GM12891 (cell line): ENCODE measurements around the gene PRLR.
"Not testable (repeated sequence)": the region's sequence is repeated elsewhere in the genome, so short reads cannot be mapped to it uniquely, and the experiment has no call there.

Experiments
- DNase-seq: peaks from one replicate; pipeline ENCODE4 v3.0.0; 2011; ENCODE audit warnings: low spot score; ENCODE audit not compliant: insufficient read length
- FAIRE-seq: peaks from 2 replicates; lab custom pipeline; 2011; peaks lifted over from hg19 to GRCh38; lab: Jason Lieb, UNC
- PAX5 ChIP-seq: IDR thresholded peaks from 2 replicates; pipeline ENCODE4 v1.6.1; 2011; ENCODE audit warnings: low read length, moderate library complexity, mild to moderate bottlenecking; ENCODE audit not compliant: insufficient read depth, severe bottlenecking
- POLR2A ChIP-seq: IDR thresholded peaks from 2 replicates; pipeline ENCODE4 v1.6.1; 2011; ENCODE audit warnings: low read depth, low read length, control low read depth
- POLR2AphosphoS5 ChIP-seq: IDR thresholded peaks from 2 replicates; pipeline ENCODE4 v1.6.1; 2011; ENCODE audit warnings: low read depth, low read length, control low read depth
- POU2F2 ChIP-seq: IDR thresholded peaks from 2 replicates; pipeline ENCODE4 v1.6.1; 2011; ENCODE audit warnings: low read depth, mild to moderate bottlenecking, control low read depth, low read length, moderate library complexity
- SPI1 ChIP-seq: IDR thresholded peaks from 2 replicates; pipeline ENCODE4 v1.6.1; 2011; ENCODE audit warnings: low read depth, low read length, control low read depth
- TAF1 ChIP-seq: IDR thresholded peaks from 2 replicates; pipeline ENCODE4 v1.6.1; 2011; ENCODE audit warnings: low read depth, low read length, control low read depth

PRLR gene

DNA sequence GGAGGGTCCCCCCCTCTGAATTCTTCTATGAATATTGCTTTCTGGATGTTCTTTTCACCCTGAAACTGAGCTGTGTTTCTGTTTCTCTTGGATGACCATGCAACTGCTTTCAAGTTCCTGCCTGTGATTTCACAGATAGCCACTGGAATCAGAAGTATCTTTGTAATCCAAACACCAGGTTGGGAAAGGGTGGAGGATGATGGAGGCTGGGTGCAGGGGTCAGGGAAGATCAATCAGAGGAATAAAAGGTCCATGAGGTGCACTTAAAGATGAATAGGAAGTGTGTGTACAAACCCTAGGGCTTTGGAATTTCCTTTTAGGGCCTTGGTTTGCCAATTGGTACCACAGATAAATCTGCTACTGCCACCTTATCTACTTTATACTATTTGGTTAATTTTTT is 114.4 kb downstream of the PRLR start:
- TF ChIP-seq TAF1 (no peak), POU2F2 (no peak), POLR2A (no peak), POLR2AphosphoS5 (no peak), SPI1 (no peak), PAX5 (no peak)
- FAIRE-seq (no peak), DNase-seq (no peak)

GRCh38 chr5:35114698-35115097 is 115.6 kb downstream of the PRLR start:
- FAIRE-seq (no peak), DNase-seq (no peak)
- TF ChIP-seq SPI1: no peak
- TF ChIP-seq PAX5: no peak
- no peak for TF ChIP-seq POU2F2
- no peak for TF ChIP-seq POLR2A
- TF ChIP-seq POLR2AphosphoS5: no peak
- TF ChIP-seq TAF1: no peak

- FAIRE-seq: no peak
- DNase-seq: no peak
- TF ChIP-seq PAX5: no peak
- TF ChIP-seq POU2F2: no peak
- no peak for TF ChIP-seq POLR2AphosphoS5
- TF ChIP-seq TAF1: no peak
- TF ChIP-seq POLR2A: no peak
- TF ChIP-seq SPI1: no peak
Observed at GRCh38 chr5:35112300-35112699, 118.0 kb downstream of the PRLR start.

DNA sequence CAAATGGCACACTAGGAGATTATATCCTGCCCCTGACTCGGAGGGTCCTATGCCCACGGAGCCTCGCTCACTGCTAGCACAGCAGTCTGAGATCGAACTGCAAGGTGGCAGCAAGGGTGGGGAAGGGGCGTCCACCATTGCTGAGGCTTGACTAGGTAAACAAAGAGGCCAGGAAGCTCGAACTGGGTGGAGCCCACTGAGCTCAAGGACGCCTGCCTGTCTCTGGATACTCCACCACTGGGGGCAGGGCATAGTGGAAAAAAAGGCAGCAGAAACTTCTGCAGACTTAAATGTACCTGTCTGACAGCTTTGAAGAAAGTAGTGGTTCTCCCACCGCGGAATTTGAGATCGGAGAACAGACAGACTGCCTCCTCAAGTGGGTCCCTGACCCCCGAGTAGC is 125.7 kb downstream of the PRLR start:
- not testable (repeated sequence) for DNase-seq, FAIRE-seq

DNA sequence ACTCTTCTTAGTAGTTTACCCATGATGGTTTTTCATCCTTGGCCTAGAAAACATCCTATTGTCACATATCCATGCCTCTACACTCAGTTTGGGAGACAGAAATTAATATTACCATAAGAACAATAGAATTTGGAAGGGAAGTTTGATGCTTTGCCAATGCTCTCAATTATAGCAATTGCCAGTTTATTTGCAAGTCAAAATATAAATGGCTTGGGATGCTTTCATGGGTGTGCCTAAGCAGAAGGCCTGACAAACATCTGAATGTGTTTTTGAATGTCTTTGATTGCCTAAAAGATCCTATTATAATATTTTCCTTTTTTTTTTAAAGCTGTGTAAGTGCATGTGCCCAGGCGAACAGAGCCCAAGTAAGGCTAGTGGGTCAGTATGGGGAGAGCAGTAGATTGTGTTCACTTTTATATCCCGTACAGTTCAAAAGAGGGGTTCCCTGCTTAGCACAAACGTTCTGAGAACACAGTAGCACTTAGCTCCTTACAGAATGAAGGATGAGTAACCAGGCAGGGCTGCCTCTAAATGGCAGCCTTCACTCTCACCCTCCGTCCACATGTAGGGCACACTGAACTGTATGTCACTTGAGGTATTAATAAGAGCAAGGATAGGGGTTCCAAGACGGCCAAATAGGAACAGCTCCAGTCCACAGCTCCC is 126.5 kb downstream of the PRLR start:
- no peak for TF ChIP-seq PAX5
- TF ChIP-seq POLR2AphosphoS5: no peak
- TF ChIP-seq POU2F2: no peak
- TF ChIP-seq SPI1: no peak
- TF ChIP-seq TAF1: no peak
- no peak for TF ChIP-seq POLR2A
- FAIRE-seq (no peak), DNase-seq (no peak)

GRCh38 chr5:35101720-35102119 is 128.6 kb downstream of the PRLR start:
- DNase-seq, FAIRE-seq: not testable (repeated sequence)

GRCh38 chr5:35101016-35101415 is 129.3 kb downstream of the PRLR start:
- TF ChIP-seq SPI1 (no peak), POLR2AphosphoS5 (no peak), TAF1 (no peak), POU2F2 (no peak), POLR2A (no peak), PAX5 (no peak)
- FAIRE-seq (no peak), DNase-seq (no peak)

DNA sequence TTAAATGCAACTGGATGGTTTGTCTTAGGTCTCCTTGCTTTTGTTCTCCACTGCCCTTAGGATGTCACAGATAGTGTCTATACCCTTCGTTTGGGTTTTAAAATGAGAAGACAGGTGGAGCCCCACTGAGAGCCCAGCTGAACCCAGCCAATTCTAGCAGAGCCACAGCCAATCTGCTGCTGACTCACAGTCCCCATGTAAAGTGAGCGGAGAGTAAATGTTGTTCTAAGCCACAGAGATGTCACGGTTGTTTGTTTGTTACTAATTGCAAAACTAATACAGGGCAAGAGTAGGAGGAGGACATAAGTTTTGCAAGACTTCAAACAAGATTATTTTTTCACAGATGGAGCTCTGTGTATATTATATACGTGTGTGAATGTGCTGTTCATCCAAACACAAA is 132.1 kb downstream of the PRLR start:
- DNase-seq (no peak), FAIRE-seq (no peak)
- no peak for TF ChIP-seq TAF1
- TF ChIP-seq SPI1: no peak
- TF ChIP-seq POLR2A: no peak
- TF ChIP-seq PAX5: no peak
- no peak for TF ChIP-seq POU2F2
- TF ChIP-seq POLR2AphosphoS5: no peak

- no peak for TF ChIP-seq TAF1
- TF ChIP-seq SPI1: no peak
- TF ChIP-seq POLR2A: no peak
- TF ChIP-seq PAX5: no peak
- no peak for TF ChIP-seq POLR2AphosphoS5
- no peak for TF ChIP-seq POU2F2
- no peak for FAIRE-seq
- DNase-seq: no peak
Observed at GRCh38 chr5:35096932-35097331, 133.4 kb downstream of the PRLR start.

DNA sequence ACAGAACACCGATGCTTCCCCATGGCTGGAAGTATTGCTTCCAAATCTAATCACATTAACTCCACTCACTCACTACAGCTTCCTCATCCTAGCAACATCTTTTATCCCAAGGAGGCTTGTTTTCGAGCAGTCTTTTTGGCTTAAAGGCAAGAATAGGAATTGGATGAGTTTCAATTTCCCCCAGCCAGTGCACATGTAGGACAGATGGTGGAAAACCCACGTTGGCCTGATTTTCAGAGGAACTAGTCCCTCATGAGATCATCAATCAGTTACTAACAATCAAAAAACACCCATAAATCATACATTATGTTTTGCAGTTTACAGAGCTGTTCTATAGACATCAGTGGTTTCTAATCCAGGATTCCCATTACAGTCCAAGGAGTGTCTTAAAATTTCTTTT is 134.1 kb downstream of the PRLR start:
- TF ChIP-seq PAX5: no peak
- FAIRE-seq (no peak), DNase-seq (no peak)

GRCh38 chr5:35095366-35095765 is 134.9 kb downstream of the PRLR start:
- FAIRE-seq: no peak

More at GRCh38 chr5:35095366-35095765, 134.9 kb downstream of the PRLR start:
- TF ChIP-seq POLR2AphosphoS5 (no peak), SPI1 (no peak), POU2F2 (no peak), PAX5 (no peak), POLR2A (no peak), TAF1 (no peak)
- DNase-seq: no peak
